ENCODE data around the gene PKP4. TPM values are rescaled to one million over a fixed set of nuclear protein-coding genes. Genes with fewer than 3 reads are reported as not detected.

PKP4 gene
- total RNA-seq, 3 donors from 2014 or later, result 62.1 to 138 (median 121) TPM

DNA sequence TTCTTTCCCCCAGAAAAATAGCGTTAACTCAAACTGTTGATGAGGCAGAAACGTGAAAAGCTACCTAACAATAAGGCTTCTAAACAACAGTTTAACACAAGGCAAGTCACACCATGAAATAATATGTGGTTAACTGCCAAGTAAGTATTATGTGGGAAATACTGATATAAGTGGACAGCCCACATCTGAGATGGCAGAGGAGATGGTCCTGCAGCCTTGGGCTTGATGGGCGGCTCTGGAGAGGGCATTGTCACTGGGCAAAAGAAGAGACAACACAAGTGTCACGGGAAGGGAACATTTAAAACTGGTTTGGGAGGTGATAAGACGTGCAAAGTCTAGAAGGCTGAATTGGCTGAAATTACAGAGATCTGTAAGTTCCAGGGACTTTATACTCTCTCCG, 147.2 kb downstream of the PKP4 start:
- intact Hi-C loops (cut with DNase I; ENCODE audit: low total_unique reads), result no loop called here
- TF ChIP-seq, protein P1, sequence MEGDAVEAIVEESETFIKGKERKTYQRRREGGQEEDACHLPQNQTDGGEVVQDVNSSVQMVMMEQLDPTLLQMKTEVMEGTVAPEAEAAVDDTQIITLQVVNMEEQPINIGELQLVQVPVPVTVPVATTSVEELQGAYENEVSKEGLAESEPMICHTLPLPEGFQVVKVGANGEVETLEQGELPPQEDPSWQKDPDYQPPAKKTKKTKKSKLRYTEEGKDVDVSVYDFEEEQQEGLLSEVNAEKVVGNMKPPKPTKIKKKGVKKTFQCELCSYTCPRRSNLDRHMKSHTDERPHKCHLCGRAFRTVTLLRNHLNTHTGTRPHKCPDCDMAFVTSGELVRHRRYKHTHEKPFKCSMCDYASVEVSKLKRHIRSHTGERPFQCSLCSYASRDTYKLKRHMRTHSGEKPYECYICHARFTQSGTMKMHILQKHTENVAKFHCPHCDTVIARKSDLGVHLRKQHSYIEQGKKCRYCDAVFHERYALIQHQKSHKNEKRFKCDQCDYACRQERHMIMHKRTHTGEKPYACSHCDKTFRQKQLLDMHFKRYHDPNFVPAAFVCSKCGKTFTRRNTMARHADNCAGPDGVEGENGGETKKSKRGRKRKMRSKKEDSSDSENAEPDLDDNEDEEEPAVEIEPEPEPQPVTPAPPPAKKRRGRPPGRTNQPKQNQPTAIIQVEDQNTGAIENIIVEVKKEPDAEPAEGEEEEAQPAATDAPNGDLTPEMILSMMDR (IDR thresholded peaks at IDR 0.05), result no peak
- no peak for TF ChIP-seq POLR2AphosphoS5 (IDR thresholded peaks at IDR 0.05)
- TF ChIP-seq POLR2A (IDR thresholded peaks at IDR 0.05), result no peak
- Histone ChIP-seq H3K4me1 (no peaks in the 10 kb centered on the region), H3K9me3 (no peaks in the 10 kb centered on the region), H3K27ac (no peak overlapping the region), H3K36me3 (no peaks in the 10 kb centered on the region), H3K27me3 (no peaks in the 10 kb centered on the region), H3K4me3 (no peak overlapping the region)
- no peak for DNase-seq (ENCODE audit: low spot score in 2 of 2)

DNA sequence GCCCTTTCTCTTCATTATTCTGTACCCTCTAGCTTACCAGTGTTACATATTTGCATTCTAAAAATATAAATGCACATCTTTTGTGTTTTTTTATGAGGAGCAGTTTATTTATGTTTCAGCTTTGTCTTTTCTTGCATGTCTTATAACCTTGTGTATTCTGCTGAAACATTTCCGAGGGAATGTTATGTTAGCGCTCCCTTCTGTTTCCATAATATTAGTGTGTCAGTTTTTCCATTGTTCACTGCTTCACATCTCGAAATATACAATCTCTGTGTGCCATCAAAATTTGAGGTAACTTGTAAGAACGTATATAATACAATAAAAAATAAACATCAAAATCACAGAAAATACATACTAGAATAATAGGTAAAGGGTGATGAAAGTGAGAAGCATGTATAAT, 153.3 kb downstream of the PKP4 start:
- Histone ChIP-seq H3K27ac (no peak overlapping the region), H3K27me3 (no peaks in the 10 kb centered on the region), H3K4me1 (no peaks in the 10 kb centered on the region), H3K36me3 (no peaks in the 10 kb centered on the region), H3K4me3 (no peak overlapping the region), H3K9me3 (no peaks in the 10 kb centered on the region)
- intact Hi-C loops (cut with DNase I; ENCODE audit: low total_unique reads), result no loop called here
- DNase-seq (ENCODE audit: low spot score in 2 of 2), result no peak
- TF ChIP-seq POLR2AphosphoS5 (IDR thresholded peaks at IDR 0.05) (no peak), POLR2A (IDR thresholded peaks at IDR 0.05) (no peak)
- TF ChIP-seq, protein P1 (IDR thresholded peaks at IDR 0.05), result no peak

DNA sequence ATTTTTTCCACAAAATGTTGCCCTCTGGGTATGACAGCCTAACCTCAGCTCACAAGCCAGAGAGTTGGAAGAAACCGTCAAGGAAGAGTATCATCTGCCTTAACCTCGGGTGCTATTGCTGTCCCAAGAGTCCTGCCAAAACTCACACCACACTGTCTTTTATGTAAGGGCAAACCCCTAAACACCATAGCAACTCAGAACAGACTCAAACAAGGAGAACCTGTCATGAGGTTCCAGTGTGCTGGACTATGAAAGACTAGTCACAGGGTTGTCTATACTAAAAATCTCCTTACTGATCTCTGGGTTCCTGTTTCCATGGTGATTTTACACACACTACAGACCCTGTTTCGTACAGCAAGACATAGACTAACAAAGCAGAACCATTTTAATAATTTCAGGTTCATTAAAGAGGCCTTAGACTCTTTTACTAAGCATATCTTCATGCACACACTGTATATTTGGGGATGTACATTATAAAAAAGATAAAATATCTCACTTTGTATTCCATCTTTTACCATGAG, 159.8 kb downstream of the PKP4 start:
- Histone ChIP-seq H3K27me3 (no peaks in the 10 kb centered on the region), H3K4me1 (no peaks in the 10 kb centered on the region), H3K9me3 (no peaks in the 10 kb centered on the region), H3K27ac (no peak overlapping the region), H3K4me3 (no peak overlapping the region), H3K36me3 (no peaks in the 10 kb centered on the region)
- no peak for TF ChIP-seq POLR2AphosphoS5 (IDR thresholded peaks at IDR 0.05)
- TF ChIP-seq, protein P1 (IDR thresholded peaks at IDR 0.05), result no peak
- no peak for TF ChIP-seq POLR2A (IDR thresholded peaks at IDR 0.05)
- no peak for DNase-seq (ENCODE audit: low spot score in 2 of 2)
- intact Hi-C loops (cut with DNase I; ENCODE audit: low total_unique reads), result no loop called here

DNA sequence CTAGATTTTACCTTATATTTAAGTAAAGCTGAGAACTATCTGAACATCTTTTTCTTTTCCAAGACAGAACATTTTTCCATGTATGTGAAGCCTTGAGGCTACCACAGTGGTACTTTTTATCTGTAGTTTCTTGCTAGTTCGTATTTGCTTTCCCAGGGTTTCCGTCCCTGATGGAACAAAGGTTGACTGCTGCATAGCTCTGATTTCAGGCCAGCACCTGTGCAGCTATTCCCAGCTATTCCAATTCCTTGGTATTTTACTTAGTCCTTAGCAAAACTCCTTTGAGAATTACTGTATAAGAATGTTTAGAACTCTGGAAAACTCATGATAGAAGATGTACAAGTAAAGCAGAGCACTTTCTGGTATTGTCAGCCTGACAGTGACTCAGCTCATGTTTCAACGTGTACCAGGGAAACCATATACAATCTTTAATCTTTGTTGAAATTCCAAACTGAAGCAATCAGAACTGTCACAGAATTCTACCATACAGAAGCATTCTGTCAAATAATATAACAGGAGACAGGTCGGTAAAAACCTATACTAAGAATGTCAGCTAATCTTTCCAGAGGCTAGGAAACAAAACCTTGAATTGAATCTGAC, 162.2 kb downstream of the PKP4 start:
- intact Hi-C loops (cut with DNase I; ENCODE audit: low total_unique reads), result no loop called here
- H3K27ac ChIP-seq, result no peak overlapping the region
- no peak overlapping the region for H3K4me3 ChIP-seq
- H3K36me3 ChIP-seq, result no peaks in the 10 kb centered on the region
- H3K27me3 ChIP-seq, result no peaks in the 10 kb centered on the region
- no peaks in the 10 kb centered on the region for H3K4me1 ChIP-seq
- H3K9me3 ChIP-seq, result no peaks in the 10 kb centered on the region
- no peak for TF ChIP-seq POLR2AphosphoS5 (IDR thresholded peaks at IDR 0.05)
- DNase-seq (ENCODE audit: low spot score in 2 of 2), result no peak

DNA sequence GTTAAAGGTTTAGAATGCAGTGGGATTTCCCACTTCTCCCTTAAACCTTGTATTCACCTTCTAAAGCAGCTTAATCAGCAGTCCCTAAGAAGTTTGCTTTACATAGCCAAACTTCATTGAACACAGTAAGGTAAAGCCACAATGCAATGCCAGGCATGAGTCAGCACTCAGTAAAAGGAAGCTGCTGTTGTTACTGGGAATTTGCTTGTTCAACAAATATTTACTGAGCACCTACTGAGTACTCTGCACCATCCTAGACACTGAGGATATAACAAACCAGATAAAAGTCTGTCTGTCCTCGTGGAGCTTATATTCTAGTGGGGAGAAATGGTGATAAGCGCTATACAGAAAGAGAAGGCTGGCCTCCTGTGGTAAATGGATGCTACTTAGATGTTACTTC, 162.7 kb downstream of the PKP4 start:
- Histone ChIP-seq H3K4me1 (no peaks in the 10 kb centered on the region), H3K4me3 (no peak overlapping the region), H3K36me3 (no peaks in the 10 kb centered on the region), H3K27me3 (no peaks in the 10 kb centered on the region), H3K9me3 (no peaks in the 10 kb centered on the region), H3K27ac (no peak overlapping the region)
- no peak for DNase-seq (ENCODE audit: low spot score in 2 of 2)
- intact Hi-C loops (cut with DNase I; ENCODE audit: low total_unique reads), result no loop called here
- no peak for TF ChIP-seq POLR2AphosphoS5 (IDR thresholded peaks at IDR 0.05)

DNA sequence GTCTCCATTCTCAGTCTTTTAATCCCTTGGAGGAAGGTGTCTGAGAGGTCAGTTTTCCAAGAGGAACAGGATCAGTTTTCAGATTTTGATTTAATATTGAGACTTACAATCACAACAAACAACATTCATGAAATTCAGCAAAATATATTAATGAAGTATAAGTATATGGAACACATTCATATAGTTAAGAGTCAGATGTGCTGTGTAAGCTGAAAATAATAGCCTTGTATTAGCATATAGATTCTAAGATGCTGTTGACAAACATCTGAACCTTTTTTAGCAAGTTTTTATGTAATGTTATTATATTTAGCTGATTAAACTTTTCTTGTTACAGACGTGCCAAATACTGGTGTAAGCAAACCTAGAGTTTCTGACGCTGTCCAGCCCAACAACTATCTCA, 163.9 kb downstream of the PKP4 start:
- H3K27ac ChIP-seq, result no peak overlapping the region
- TF ChIP-seq, protein P1 (IDR thresholded peaks at IDR 0.05), result no peak
- TF ChIP-seq POLR2AphosphoS5 (IDR thresholded peaks at IDR 0.05) (no peak), POLR2A (IDR thresholded peaks at IDR 0.05) (no peak)
- H3K9me3 ChIP-seq, result no peaks in the 10 kb centered on the region
- intact Hi-C loops (cut with DNase I; ENCODE audit: low total_unique reads), result no loop called here
- H3K27me3 ChIP-seq, result no peaks in the 10 kb centered on the region
- no peaks in the 10 kb centered on the region for H3K36me3 ChIP-seq
- H3K4me1 ChIP-seq, result no peaks in the 10 kb centered on the region
- no peak overlapping the region for H3K4me3 ChIP-seq
- DNase-seq (ENCODE audit: low spot score in 2 of 2), result no peak
